Subcutaneous adipose tissue (tissue), 4 donors: ENCODE results near the gene PDIA5. TPM values are rescaled to one million over a fixed set of nuclear protein-coding genes. Genes with fewer than 3 reads are reported as not detected.

ENCODE experiments used
- total RNA-seq, 4 donors: library from RNA; depleted of rRNA; stranded (reverse); fragments of >200 nt; gene quantifications; one replicate each; pipeline ENCODE4 v1.1.0, GENCODE V29; 2016
- TF ChIP-seq, protein P1 (sequence below): fragments of 450-650 bp; IDR thresholded peaks from one replicate; pipeline ENCODE4 v1.5.1; 2016; ENCODE audit warnings: low read depth, mild to moderate bottlenecking, control low read depth, antibody characterized with exemption, moderate library complexity

The PDIA5 gene
- total RNA-seq, 4 donors from 2014 or later: 5.9 to 20.3 (median 11.3) TPM

DNA sequence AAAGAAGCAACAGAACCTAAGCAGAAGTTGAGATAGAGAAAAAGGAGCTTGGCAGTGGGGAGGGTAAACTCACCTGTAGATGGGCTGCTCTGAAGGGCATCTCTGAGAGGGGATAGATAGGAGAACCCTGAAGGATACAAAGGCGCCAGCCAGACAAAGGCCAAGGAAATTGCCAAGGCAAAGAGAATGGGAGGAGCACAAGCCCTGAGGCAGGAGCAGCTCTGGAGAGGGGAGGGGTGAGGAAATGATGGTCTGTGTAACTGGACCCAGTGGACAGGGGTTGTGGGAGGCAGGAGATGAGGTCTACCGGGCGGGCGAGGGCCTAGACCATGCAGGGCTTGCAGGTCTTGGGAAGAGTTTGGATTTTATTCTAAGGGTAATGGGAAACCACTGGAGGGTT is 2.3 kb upstream of the PDIA5 start:
- TF ChIP-seq, protein P1, sequence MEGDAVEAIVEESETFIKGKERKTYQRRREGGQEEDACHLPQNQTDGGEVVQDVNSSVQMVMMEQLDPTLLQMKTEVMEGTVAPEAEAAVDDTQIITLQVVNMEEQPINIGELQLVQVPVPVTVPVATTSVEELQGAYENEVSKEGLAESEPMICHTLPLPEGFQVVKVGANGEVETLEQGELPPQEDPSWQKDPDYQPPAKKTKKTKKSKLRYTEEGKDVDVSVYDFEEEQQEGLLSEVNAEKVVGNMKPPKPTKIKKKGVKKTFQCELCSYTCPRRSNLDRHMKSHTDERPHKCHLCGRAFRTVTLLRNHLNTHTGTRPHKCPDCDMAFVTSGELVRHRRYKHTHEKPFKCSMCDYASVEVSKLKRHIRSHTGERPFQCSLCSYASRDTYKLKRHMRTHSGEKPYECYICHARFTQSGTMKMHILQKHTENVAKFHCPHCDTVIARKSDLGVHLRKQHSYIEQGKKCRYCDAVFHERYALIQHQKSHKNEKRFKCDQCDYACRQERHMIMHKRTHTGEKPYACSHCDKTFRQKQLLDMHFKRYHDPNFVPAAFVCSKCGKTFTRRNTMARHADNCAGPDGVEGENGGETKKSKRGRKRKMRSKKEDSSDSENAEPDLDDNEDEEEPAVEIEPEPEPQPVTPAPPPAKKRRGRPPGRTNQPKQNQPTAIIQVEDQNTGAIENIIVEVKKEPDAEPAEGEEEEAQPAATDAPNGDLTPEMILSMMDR: no peak

DNA sequence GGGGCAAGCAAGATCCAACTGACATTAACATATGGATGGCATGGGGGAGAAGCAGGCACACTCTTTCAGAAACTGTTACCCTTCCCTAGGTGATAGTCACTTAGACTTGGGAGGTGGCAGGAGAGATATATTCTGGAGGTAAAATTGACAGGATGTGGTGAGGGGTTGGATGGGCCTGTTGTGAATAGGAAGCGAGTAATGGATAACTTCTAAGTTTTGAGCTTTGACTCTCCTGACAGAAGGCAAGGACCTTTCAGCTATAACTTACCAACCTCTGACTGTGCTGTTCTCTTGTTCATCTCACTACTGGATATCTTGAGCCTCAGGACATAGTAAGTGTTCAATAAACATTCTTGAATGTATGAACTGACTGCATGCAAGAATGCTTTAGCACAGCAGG is 1.9 kb upstream of the PDIA5 start:
- TF ChIP-seq, protein P1: no peak

DNA sequence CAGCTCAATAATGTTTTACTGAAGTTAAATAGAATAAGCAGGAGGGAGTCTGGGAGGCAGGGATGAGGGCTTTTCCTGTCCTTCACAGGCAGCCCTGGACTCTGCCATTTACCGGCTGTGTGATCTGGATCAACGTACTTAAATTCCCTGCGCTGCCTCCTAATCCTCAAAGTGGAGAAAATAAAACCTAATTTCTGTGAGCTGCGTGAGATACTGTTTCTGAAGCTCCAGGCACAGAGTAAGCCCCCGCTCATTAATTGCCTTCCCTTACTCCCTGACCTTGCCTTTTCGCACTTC is 278 bp upstream of the PDIA5 start:
- TF ChIP-seq, protein P1: no peak

DNA sequence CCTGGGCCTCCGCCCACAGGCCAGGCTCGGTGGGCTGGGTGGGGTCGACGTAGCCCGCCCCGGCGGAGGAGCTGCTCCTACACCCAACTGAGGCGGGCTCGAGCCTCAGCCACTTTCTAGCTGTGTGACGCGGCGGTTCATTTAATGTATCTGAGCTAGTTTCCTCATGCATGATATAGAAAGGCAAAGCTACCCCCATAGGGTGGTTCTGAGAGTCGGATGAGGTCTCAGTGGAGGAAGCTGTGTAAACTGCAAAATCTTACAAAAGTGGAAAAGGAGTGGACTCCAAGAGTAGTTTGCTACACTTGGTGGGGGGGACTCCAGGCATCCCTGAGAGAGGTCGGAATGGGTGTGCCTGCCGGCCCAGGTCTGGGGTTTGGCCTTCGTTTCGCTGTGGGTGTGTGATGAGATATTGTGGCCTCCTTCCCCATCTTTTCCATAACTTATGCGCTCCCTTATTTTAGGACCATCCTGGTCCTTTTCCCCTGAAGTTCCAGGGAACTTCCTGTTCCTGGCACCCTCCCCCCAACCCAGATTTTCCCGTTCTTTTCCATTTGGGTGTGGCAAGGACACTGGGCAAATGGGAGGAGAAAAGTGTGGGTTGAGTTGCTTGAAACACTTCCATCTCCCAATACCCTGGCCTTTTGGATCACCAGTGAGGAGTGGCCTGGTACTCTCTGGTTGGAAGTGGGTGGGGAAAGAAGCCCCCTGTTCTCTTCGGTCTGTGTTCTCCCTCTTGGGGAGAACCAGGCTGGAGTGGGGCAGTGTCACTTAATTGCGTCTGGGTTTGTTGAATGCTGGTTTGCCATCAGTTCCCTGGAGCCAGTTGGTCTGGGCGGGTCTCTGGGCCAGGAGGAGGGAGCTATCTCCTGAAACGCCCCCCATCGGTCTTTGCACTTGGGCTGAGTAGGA is 1.1 kb downstream of the PDIA5 start:
- TF ChIP-seq, protein P1: no peak

- TF ChIP-seq, protein P1: no peak
Measured at GRCh38 chr3:123068601-123069381, 2.0 kb downstream of the PDIA5 start.

- TF ChIP-seq, protein P1: no peak
Measured at GRCh38 chr3:123070510-123070909, 3.7 kb downstream of the PDIA5 start.

DNA sequence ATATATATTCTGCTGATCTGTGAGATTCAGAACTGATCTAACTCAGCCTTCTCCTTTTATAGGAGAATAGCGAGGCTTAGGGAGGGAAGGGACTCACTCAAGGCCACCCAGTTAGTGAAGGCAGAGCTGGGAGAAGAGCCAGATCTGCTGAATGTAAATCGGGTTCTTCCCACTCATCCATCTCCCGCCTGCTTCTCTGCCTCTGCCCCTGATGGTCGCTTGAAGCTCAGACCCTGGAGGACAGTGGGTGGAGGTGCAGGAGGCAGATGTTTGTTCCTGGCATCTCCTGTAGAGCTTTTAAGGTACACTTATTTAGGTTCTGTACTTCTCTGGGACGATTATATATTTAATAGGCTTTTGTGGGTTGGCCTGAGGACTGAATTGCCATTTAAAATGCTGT is 4.3 kb downstream of the PDIA5 start:
- TF ChIP-seq, protein P1: no peak
